ENCODE measurements around the gene GLIS1.

GLIS1 gene

GRCh38 chr1:53626616-53627015 lies 112.3 kb downstream of the GLIS1 start:
- Histone ChIP-seq H3K27ac (ENCODE audit: low read length) (no peak overlapping the region), H2AFZ (ENCODE audit: low read length) (no peak overlapping the region), H3K9me2 (replicated peaks; ENCODE audit: insufficient read depth, low read length) (no peaks in the 10 kb centered on the region), H3K9me3 (replicated peaks; ENCODE audit: insufficient read depth, low read length) (no peaks in the 10 kb centered on the region), H4K20me1 (ENCODE audit: insufficient read depth, low read length) (no peaks in the 10 kb centered on the region), H3K4me3 (ENCODE audit: low read length) (no peak overlapping the region), H3K9ac (ENCODE audit: low read length) (no peak overlapping the region), H3K36me3 (replicated peaks; ENCODE audit: insufficient read depth, low read length) (no peaks in the 10 kb centered on the region), H3K4me1 (ENCODE audit: low read length) (no peaks in the 10 kb centered on the region), H3K79me2 (ENCODE audit: low read length) (no peaks in the 10 kb centered on the region), H3K27me3 (replicated peaks; ENCODE audit: insufficient read depth, low read length) (no peaks in the 10 kb centered on the region), H3F3A (ENCODE audit: insufficient read depth, low read length) (no peaks in the 10 kb centered on the region), H3K4me2 (ENCODE audit: low read depth, low read length) (no peak overlapping the region)
- TF ChIP-seq EZH2 (optimal IDR thresholded peaks at IDR 0.05; ENCODE audit: low read depth, low read length) (no peak), EZH2phosphoT487 (IDR thresholded peaks at IDR 0.05; ENCODE audit: low read length) (no peak), CTCF (IDR thresholded peaks at IDR 0.05; ENCODE audit: low read length) (no peak)
- DNase-seq, result no peak

- TF ChIP-seq EZH2 (optimal IDR thresholded peaks at IDR 0.05; ENCODE audit: low read depth, low read length) (no peak), CTCF (IDR thresholded peaks at IDR 0.05; ENCODE audit: low read length) (no peak), EZH2phosphoT487 (IDR thresholded peaks at IDR 0.05; ENCODE audit: low read length) (no peak)
- H3K79me2 ChIP-seq (ENCODE audit: low read length), result no peaks in the 10 kb centered on the region
- H2AFZ ChIP-seq (ENCODE audit: low read length), result no peak overlapping the region
- H3K9me3 ChIP-seq (replicated peaks; ENCODE audit: insufficient read depth, low read length), result no peaks in the 10 kb centered on the region
- H3K4me1 ChIP-seq (ENCODE audit: low read length), result no peaks in the 10 kb centered on the region
- no peak overlapping the region for H3K4me2 ChIP-seq (ENCODE audit: low read depth, low read length)
- H4K20me1 ChIP-seq (ENCODE audit: insufficient read depth, low read length), result no peaks in the 10 kb centered on the region
- no peaks in the 10 kb centered on the region for H3K27me3 ChIP-seq (replicated peaks; ENCODE audit: insufficient read depth, low read length)
- H3K9ac ChIP-seq (ENCODE audit: low read length), result no peak overlapping the region
- H3K4me3 ChIP-seq (ENCODE audit: low read length), result no peak overlapping the region
- no peaks in the 10 kb centered on the region for H3F3A ChIP-seq (ENCODE audit: insufficient read depth, low read length)
- H3K36me3 ChIP-seq (replicated peaks; ENCODE audit: insufficient read depth, low read length), result no peaks in the 10 kb centered on the region
- no peaks in the 10 kb centered on the region for H3K9me2 ChIP-seq (replicated peaks; ENCODE audit: insufficient read depth, low read length)
- no peak for DNase-seq
- no peak overlapping the region for H3K27ac ChIP-seq (ENCODE audit: low read length)
Observed at GRCh38 chr1:53625766-53626520, 113.0 kb downstream of the GLIS1 start.

GRCh38 chr1:53625049-53625448 lies 113.9 kb downstream of the GLIS1 start:
- no peaks in the 10 kb centered on the region for H3K27me3 ChIP-seq (replicated peaks; ENCODE audit: insufficient read depth, low read length)
- H4K20me1 ChIP-seq (ENCODE audit: insufficient read depth, low read length), result no peaks in the 10 kb centered on the region
- no peaks in the 10 kb centered on the region for H3K36me3 ChIP-seq (replicated peaks; ENCODE audit: insufficient read depth, low read length)
- no peak overlapping the region for H3K4me3 ChIP-seq (ENCODE audit: low read length)
- no peak overlapping the region for H2AFZ ChIP-seq (ENCODE audit: low read length)
- H3K4me2 ChIP-seq (ENCODE audit: low read depth, low read length), result no peak overlapping the region
- TF ChIP-seq CTCF (IDR thresholded peaks at IDR 0.05; ENCODE audit: low read length) (no peak), EZH2 (optimal IDR thresholded peaks at IDR 0.05; ENCODE audit: low read depth, low read length) (no peak), EZH2phosphoT487 (IDR thresholded peaks at IDR 0.05; ENCODE audit: low read length) (no peak)
- no peak overlapping the region for H3K27ac ChIP-seq (ENCODE audit: low read length)
- no peak for DNase-seq
- no peaks in the 10 kb centered on the region for H3K9me3 ChIP-seq (replicated peaks; ENCODE audit: insufficient read depth, low read length)
- H3K9me2 ChIP-seq (replicated peaks; ENCODE audit: insufficient read depth, low read length), result no peaks in the 10 kb centered on the region
- H3F3A ChIP-seq (ENCODE audit: insufficient read depth, low read length), result no peaks in the 10 kb centered on the region
- H3K79me2 ChIP-seq (ENCODE audit: low read length), result no peaks in the 10 kb centered on the region
- no peak overlapping the region for H3K9ac ChIP-seq (ENCODE audit: low read length)
- no peaks in the 10 kb centered on the region for H3K4me1 ChIP-seq (ENCODE audit: low read length)
